Stimulated activated CD4-positive, alpha-beta T cell treated with anti-CD3 and anti-CD28 coated beads, Interleukin-1b, Interleukin-23, amount 100 ng/mL, for 48 hours (primary cell): Measurements from ENCODE around the gene IER5L.
A peak's percentile ranks its signal among the peaks of the same experiment; 100 is the strongest.
"Not testable (repeated sequence)": the region's sequence is repeated elsewhere in the genome, so short reads cannot be mapped to it uniquely, and the experiment has no call there.

Source experiments
- DNase-seq: peaks from one replicate; pipeline ENCODE4 v3.0.0-alpha.2; 2020

IER5L gene

GRCh38 chr9:129202613-129203555 is 24.8 kb upstream of the IER5L start:
- DNase-seq, result peak; percentile 91

GRCh38 chr9:129201866-129202265 is 23.8 kb upstream of the IER5L start:
- DNase-seq, result no peak

GRCh38 chr9:129201289-129201688 is 23.2 kb upstream of the IER5L start:
- DNase-seq, result no peak

- DNase-seq, result no peak
Measured at GRCh38 chr9:129200255-129200654, 22.2 kb upstream of the IER5L start.

- no peak for DNase-seq
Measured at GRCh38 chr9:129199044-129199435, 21.0 kb upstream of the IER5L start.

GRCh38 chr9:129198319-129199043 is 20.4 kb upstream of the IER5L start:
- DNase-seq, result no peak

GRCh38 chr9:129197978-129198318 is 19.9 kb upstream of the IER5L start:
- DNase-seq, result no peak

- DNase-seq, result not testable (repeated sequence)
Measured at GRCh38 chr9:129197045-129197444, 19.0 kb upstream of the IER5L start.

- no peak for DNase-seq
Measured at GRCh38 chr9:129195606-129196005, 17.5 kb upstream of the IER5L start.

- no peak for DNase-seq
Measured at GRCh38 chr9:129194221-129194620, 16.2 kb upstream of the IER5L start.

GRCh38 chr9:129193655-129194054 is 15.6 kb upstream of the IER5L start:
- DNase-seq, result no peak

- no peak for DNase-seq
Measured at GRCh38 chr9:129191234-129191633, 13.2 kb upstream of the IER5L start.

- not testable (repeated sequence) for DNase-seq
Measured at GRCh38 chr9:129189971-129190370, 11.9 kb upstream of the IER5L start.

GRCh38 chr9:129187042-129187441 is 9.0 kb upstream of the IER5L start:
- DNase-seq, result no peak

GRCh38 chr9:129185991-129186390 is 7.9 kb upstream of the IER5L start:
- DNase-seq, result peak; percentile 19

- DNase-seq, result no peak
Measured at GRCh38 chr9:129185402-129185801, 7.3 kb upstream of the IER5L start.

- no peak for DNase-seq
Measured at GRCh38 chr9:129184596-129185122, 6.6 kb upstream of the IER5L start.

GRCh38 chr9:129184219-129184524 is 6.1 kb upstream of the IER5L start:
- no peak for DNase-seq

GRCh38 chr9:129183495-129184218 is 5.6 kb upstream of the IER5L start:
- no peak for DNase-seq

- no peak for DNase-seq
Measured at GRCh38 chr9:129182625-129183494, 4.8 kb upstream of the IER5L start.

- no peak for DNase-seq
Measured at GRCh38 chr9:129182122-129182521, 4.1 kb upstream of the IER5L start.

- DNase-seq, result no peak
Measured at GRCh38 chr9:129181246-129181645, 3.2 kb upstream of the IER5L start.
